ENCODE measurements around the gene CRCP. TPM values are rescaled to one million over a fixed set of nuclear protein-coding genes. Genes with fewer than 3 reads are reported as not detected.

The CRCP gene
- total RNA-seq, 1 donor from 2014 or later, result 62.4 TPM

DNA sequence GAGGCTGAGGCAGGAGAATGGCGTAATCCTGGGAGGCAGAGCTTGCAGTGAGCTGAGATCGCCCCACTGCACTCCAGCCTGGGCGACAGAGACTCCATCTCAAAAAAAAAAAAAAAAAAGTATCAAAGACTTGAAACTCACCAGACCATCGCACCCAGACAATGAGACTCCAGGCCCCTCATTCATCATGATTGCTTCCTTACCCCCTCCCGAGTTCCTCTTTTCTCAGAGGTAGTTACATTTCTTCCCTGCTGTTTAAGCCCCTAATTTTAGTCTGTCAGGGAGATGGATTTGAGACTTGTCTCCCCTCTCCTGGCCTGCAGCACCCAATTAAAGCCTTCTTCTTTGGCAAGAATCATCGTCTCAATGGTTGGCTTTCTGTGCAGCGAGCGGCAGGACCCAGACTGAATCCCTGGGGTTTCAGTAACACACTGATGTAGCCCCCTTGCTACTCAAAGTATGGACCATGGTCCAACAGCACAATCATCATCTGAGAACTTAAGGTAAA is 71.1 kb downstream of the CRCP start:
- no peak for FAIRE-seq

GRCh38 chr7:66186991-66187390 is 72.3 kb downstream of the CRCP start:
- DNase-seq (ENCODE audit: low spot score in 2 of 2) (no peak), FAIRE-seq (no peak)

More for the DNA sequence above, 71.1 kb downstream of the CRCP start:
- no peak for DNase-seq (ENCODE audit: low spot score in 2 of 2)

- FAIRE-seq, result no peak
- no peak for DNase-seq (ENCODE audit: low spot score in 2 of 2)
Observed at GRCh38 chr7:66187905-66188304, 73.3 kb downstream of the CRCP start.

GRCh38 chr7:66188645-66189044 is 74.0 kb downstream of the CRCP start:
- FAIRE-seq, result no peak
- DNase-seq (ENCODE audit: low spot score in 2 of 2), result no peak

DNA sequence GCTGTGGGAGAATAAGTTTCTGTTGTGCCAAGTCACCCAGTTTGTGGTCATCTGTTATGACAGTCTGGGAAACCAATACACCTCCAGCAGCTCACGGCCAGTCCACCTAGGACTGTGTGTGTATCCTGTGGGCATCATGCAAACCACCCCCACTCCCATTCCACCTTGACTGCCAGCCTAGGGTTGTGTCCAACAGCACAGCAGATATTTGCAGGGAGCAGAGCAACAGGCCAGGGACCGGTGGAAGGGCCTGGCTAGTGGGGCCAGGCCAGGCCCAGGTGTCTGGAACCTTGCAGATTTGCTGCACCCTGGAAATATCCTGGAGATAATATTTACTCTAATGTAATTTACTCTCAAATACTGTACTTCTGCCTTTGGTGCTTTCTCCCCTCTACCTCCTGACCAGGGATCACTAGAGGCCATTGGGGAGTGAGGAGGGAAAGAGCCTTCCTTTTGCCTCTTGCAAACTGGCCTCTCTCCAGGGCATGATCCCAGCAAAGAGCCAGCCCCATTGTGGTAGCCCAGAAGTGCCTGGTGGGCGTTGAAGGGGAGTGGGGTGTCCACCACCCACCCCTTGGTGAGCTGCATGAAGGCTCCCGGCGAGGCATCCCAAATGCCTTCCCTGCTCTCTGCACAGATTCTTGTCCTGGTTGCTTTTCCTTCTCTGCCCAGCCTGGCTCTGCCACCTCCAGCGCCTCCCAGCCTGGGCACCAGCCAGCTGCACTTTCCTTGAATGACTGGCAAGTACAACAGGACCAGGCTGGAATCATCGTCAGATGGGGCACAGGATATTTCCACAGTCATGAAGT is 75.3 kb downstream of the CRCP start:
- DNase-seq (ENCODE audit: low spot score in 2 of 2) (no peak), FAIRE-seq (no peak)

- FAIRE-seq (no peak), DNase-seq (ENCODE audit: low spot score in 2 of 2) (no peak)
Observed at GRCh38 chr7:66190504-66190857, 75.8 kb downstream of the CRCP start.

DNA sequence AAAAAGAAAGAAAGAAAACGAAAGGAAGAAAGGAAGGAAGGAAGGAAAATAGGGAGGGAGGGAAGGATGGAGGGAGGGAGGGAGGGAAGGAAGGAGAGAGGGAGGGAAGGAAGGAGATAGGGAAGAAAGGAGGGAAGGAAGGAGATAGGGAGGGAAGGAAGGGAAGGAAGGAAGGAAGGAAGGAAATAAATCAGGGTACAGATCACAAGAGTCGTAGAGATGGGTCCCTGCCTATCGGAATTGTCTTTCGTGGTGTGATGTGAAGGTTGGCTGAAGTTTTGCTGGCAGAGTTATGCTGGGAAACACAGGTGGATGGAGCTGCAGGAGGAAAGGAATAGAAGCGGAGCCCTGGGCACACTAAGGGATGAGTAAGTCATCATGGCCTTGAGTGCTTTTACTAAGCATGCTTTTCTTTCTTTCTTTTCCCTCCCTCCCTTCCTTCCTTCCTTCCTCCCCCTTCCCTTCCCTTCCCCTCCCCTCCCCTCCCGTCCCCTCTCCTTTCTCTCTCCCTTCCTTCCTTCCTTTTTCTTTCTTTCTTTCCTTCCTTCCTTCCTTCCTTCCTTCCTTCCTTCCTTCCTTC is 78.6 kb downstream of the CRCP start:
- no peak for DNase-seq (ENCODE audit: low spot score in 2 of 2)
- FAIRE-seq, result no peak

DNA sequence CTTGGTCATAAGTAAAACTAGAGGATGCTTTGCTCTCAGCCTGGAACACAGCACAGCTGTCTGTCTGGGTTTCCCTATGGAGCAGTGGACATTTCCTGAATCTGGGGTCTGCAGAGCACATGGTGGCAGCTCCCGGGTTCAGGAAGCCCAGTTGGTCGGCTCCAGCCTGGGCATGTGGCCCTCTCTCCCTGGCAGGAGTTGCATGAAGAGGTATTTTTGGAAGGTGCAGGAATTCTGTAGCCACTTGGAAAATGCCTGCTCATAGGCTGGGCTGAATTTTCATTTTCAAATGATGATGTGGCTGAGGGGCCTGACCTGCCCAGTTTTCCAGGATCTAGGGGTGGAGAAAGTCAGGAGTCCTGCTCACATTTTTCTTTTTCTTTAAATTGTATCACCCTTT is 83.8 kb downstream of the CRCP start:
- DNase-seq (ENCODE audit: low spot score in 2 of 2), result no peak
- no peak for FAIRE-seq

DNA sequence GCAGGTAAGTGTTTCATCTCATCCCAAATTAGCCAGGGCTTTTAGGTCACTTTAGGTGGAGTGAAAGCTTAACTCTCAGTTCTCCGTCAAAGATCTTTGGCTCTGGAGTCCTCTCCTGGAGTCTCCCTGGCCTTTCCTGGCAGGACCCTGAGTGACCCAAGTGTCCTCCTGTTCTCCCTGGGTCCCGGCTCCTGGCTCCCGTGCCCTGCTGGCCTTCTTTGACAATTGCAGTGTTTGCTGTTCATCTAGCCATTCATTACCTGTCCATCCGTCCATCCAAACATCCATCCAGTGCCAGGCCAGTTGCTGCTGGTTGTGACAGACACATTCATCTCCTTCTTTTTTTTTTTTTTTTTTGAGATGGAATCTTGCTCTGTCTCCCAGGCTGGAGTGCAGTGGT is 84.3 kb downstream of the CRCP start:
- DNase-seq (ENCODE audit: low spot score in 2 of 2) (no peak), FAIRE-seq (no peak)

- no peak for FAIRE-seq
- DNase-seq (ENCODE audit: low spot score in 2 of 2), result no peak
Observed at GRCh38 chr7:66202441-66202840, 87.8 kb downstream of the CRCP start.

Other genes with a start within 250 kb of the CRCP start
- gene VKORC1L1, start 241.8 kb upstream of the CRCP start, total RNA-seq, result 26.9 TPM
- 19.6 TPM for gene GUSB, start 132.6 kb upstream of the CRCP start, total RNA-seq
- gene ASL, start 39.0 kb upstream of the CRCP start, total RNA-seq, result 6.9 TPM
- 104 TPM for gene TPST1, start 90.5 kb downstream of the CRCP start, total RNA-seq